Chondrocyte (in vitro differentiated cells): ENCODE measurements around the gene NDUFA8. TPM values are rescaled to one million over a fixed set of nuclear protein-coding genes. Genes with fewer than 3 reads are reported as not detected.
A peak's percentile ranks its signal among the peaks of the same experiment; 100 is the strongest.

Experiments used
- DNase-seq: peaks from one replicate; pipeline ENCODE4 v3.0.0; 2021; ENCODE audit warnings: mixed read lengths, low spot score
- H3K27ac Mint-ChIP-seq: one replicate; pipeline ENCODE4 v1.8.0; 2021; ENCODE audit warnings: mild to moderate bottlenecking, moderate library complexity, mixed read lengths; ENCODE audit not compliant: unreplicated experiment
- H3K27me3 Mint-ChIP-seq: 2 replicates; pipeline ENCODE4 v1.8.0; 2021; ENCODE audit warnings: low read depth, mixed read lengths
- H3K36me3 Mint-ChIP-seq: 2 replicates; pipeline ENCODE4 v1.8.0; 2021; ENCODE audit warnings: low read depth, mixed read lengths
- H3K4me1 Mint-ChIP-seq: 2 replicates; pipeline ENCODE4 v1.8.0; 2021; ENCODE audit warnings: low read depth, mild to moderate bottlenecking, mixed read lengths
- H3K4me3 Mint-ChIP-seq: one replicate; pipeline ENCODE4 v1.8.0; 2021; ENCODE audit warnings: mild to moderate bottlenecking, moderate library complexity, mixed read lengths; ENCODE audit not compliant: unreplicated experiment
- H3K9me3 Mint-ChIP-seq: 2 replicates; pipeline ENCODE4 v1.8.0; 2021; ENCODE audit warnings: low read depth, mixed read lengths
- total RNA-seq: library from RNA; stranded (reverse); gene quantifications from 3 replicates; pipeline ENCODE4 v1.2.1, GENCODE V29; 2021
- TF ChIP-seq, protein P1 (sequence below): fragments of 200-600 bp; sonication (generic); IDR thresholded peaks from 2 replicates; pipeline ENCODE4 v1.5.0; 2021; ENCODE audit warnings: antibody characterized with exemption, mild to moderate bottlenecking, moderate library complexity

Gene NDUFA8
- total RNA-seq, 1 donor from 2014 or later: 47.9 TPM

DNA sequence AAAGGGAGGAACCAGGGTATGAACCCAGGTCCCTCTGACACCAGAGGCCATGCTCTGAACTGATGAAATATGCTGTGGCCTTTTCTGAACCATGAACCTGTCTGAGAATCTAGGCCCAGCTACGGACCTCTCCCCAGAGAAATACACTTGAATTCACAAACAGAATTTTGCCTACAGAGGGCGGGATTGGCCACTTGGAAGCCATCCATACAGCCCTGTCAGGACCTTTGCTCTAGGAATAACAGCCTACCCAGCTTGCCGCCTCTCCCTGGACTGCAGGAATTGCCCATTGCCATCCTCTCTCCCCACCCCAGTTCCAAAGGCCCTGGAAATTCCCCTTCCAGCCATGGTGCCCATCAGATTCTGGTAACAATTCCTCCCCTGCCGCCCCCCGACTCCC is 26.7 kb upstream of the NDUFA8 start:
- DNase-seq: peak; percentile 50
- peaks cover 40% of the 10 kb centered on the region for H3K27me3 Mint-ChIP-seq
- TF ChIP-seq, protein P1, sequence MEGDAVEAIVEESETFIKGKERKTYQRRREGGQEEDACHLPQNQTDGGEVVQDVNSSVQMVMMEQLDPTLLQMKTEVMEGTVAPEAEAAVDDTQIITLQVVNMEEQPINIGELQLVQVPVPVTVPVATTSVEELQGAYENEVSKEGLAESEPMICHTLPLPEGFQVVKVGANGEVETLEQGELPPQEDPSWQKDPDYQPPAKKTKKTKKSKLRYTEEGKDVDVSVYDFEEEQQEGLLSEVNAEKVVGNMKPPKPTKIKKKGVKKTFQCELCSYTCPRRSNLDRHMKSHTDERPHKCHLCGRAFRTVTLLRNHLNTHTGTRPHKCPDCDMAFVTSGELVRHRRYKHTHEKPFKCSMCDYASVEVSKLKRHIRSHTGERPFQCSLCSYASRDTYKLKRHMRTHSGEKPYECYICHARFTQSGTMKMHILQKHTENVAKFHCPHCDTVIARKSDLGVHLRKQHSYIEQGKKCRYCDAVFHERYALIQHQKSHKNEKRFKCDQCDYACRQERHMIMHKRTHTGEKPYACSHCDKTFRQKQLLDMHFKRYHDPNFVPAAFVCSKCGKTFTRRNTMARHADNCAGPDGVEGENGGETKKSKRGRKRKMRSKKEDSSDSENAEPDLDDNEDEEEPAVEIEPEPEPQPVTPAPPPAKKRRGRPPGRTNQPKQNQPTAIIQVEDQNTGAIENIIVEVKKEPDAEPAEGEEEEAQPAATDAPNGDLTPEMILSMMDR: peak; percentile 18
- H3K27ac Mint-ChIP-seq: no peak overlapping the region
- H3K4me1 Mint-ChIP-seq: no peaks in the 10 kb centered on the region
- no peak overlapping the region for H3K4me3 Mint-ChIP-seq
- H3K9me3 Mint-ChIP-seq: no peaks in the 10 kb centered on the region
- no peaks in the 10 kb centered on the region for H3K36me3 Mint-ChIP-seq

DNA sequence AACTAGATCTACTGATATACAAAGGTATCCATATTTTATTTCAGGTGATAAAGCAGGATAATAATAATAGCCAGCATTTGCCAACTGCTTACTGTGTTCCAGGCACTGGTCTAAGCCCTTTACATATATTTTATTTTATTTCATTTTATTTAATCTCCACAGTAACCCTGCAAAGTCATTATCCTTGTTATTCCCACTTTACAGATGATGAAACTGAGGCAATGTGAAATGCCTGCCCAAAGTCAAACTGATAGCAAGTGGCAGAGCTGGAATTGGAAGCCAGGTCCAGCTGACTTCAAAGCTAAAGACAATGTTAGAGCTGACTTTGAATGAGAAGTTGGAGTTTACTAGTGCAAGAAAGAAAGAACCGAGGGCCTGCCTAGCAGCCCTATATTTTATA is 25.0 kb upstream of the NDUFA8 start:
- peaks cover 7% of the 10 kb centered on the region for H3K4me1 Mint-ChIP-seq
- no peaks in the 10 kb centered on the region for H3K9me3 Mint-ChIP-seq
- no peak overlapping the region for H3K4me3 Mint-ChIP-seq
- H3K27me3 Mint-ChIP-seq: peaks cover 46% of the 10 kb centered on the region
- no peaks in the 10 kb centered on the region for H3K36me3 Mint-ChIP-seq
- no peak for DNase-seq
- TF ChIP-seq, protein P1: no peak
- no peak overlapping the region for H3K27ac Mint-ChIP-seq

DNA sequence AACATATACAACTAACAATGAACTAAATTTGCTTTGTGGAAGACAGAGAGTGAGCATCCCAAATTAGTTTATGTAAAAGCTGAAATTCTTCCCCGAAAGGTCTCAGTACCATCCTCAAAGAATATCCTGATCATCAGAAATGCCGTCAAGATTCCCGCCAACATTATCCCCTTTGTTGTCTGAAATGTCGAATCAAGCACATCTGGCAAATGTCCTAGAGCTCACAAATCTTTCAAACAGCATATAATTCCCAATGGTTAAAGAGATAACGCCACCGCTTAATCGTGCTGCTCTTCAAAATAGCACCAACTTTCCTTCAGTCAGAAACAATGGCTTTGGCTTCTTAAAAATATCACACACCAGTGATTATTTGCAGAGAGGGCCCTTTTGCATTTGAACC is 23.9 kb upstream of the NDUFA8 start:
- TF ChIP-seq, protein P1: no peak
- Mint-ChIP-seq H3K36me3 (no peaks in the 10 kb centered on the region), H3K4me1 (peaks cover 7% of the 10 kb centered on the region), H3K9me3 (no peaks in the 10 kb centered on the region), H3K27ac (no peak overlapping the region), H3K27me3 (peaks cover 54% of the 10 kb centered on the region), H3K4me3 (no peak overlapping the region)
- DNase-seq: no peak

DNA sequence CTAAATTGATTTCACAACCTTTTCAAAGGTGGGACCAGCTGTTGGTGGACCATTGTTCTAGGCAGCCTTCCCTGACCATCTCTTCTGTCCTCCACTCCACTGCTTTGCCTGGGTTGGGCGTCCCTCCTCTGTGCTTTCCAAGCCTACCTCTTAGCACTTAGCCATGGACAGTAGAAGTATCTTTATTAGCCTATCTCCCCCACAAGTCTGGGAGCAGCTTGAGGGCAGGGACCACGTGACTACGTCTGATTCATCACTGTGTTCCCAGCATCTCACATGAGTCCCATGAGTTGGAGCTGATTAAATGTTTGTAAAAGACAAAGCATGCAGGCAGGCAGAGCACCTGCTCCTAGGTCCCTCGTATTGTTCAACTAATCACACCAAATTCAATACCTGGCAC is 21.1 kb upstream of the NDUFA8 start:
- Mint-ChIP-seq H3K9me3 (no peaks in the 10 kb centered on the region), H3K36me3 (no peaks in the 10 kb centered on the region), H3K4me3 (no peak overlapping the region), H3K27me3 (peaks cover 66% of the 10 kb centered on the region), H3K27ac (no peak overlapping the region), H3K4me1 (peaks cover 7% of the 10 kb centered on the region)
- DNase-seq: peak; percentile 3
- TF ChIP-seq, protein P1: no peak

DNA sequence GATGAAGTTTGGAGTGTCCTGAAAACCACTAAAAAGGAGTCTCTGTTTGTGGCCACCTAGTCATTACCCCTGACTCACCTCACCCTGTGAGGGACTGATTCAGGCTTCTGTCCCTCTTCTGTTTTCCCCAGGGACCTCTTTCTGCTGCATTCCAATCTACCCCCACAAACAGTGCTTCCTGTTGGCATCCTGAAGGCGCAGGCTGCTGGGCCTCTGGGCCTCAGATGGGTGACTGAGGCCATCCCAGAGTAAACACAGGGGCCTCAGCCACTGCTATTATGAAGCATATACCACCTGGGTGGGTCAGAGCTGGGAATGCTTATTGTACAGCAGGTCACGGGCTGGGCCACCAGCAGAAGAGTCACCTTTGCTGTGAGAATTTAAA is 20.1 kb upstream of the NDUFA8 start:
- Mint-ChIP-seq H3K36me3 (no peaks in the 10 kb centered on the region), H3K9me3 (no peaks in the 10 kb centered on the region), H3K27me3 (peaks cover 68% of the 10 kb centered on the region), H3K4me3 (no peak overlapping the region), H3K27ac (no peak overlapping the region), H3K4me1 (peaks cover 7% of the 10 kb centered on the region)
- DNase-seq: peak; percentile 40
- TF ChIP-seq, protein P1: no peak
